Measurements from ENCODE around the gene RERG.
"Not testable (repeated sequence)": the region's sequence is repeated elsewhere in the genome, so short reads cannot be mapped to it uniquely, and the experiment has no call there.

Gene RERG

DNA sequence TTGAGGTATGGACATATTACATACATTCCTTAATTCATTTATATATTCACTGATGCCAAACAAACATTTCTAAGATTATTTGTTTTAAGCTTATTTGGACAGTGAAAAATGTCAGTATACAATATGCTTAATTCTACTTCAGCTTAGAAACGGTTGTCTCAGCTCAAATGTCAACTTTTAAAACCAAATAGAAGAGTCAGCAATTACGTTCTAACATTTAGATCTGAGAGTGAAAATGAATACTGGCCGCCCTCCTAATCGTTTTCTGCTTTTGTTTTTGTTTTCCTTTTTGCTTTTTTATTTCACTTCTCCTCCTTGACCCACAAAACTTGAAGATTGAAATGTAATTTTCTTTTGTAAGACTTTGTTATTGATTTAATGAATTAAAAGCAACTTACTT lies 19.7 kb upstream of the RERG start:
- no peaks in the 10 kb centered on the region for H3K9me3 ChIP-seq (ENCODE audit: control insufficient read depth in 1 of 2, low read length in 2 of 2)
- no peak overlapping the region for H3K4me3 ChIP-seq (ENCODE audit: low read depth in 1 of 2, low read length in 2 of 2)
- H3K27ac ChIP-seq (ENCODE audit: low read depth, low read length), result no peak overlapping the region
- H3K9ac ChIP-seq (ENCODE audit: low read depth in 1 of 2, low read length in 2 of 2), result no peak overlapping the region
- H3K27me3 ChIP-seq (ENCODE audit: control insufficient read depth in 1 of 2, insufficient read depth in 2 of 2, low read length in 2 of 2), result peaks cover 0 to 8% of the 10 kb centered on the region in 2 donors
- no peaks in the 10 kb centered on the region for H3K36me3 ChIP-seq (ENCODE audit: control insufficient read depth in 1 of 2, insufficient read depth in 2 of 2, low read length in 2 of 2)
- H3K4me1 ChIP-seq (ENCODE audit: control insufficient read depth in 1 of 2, insufficient read depth in 2 of 2, low read length in 2 of 2), result no peaks in the 10 kb centered on the region

DNA sequence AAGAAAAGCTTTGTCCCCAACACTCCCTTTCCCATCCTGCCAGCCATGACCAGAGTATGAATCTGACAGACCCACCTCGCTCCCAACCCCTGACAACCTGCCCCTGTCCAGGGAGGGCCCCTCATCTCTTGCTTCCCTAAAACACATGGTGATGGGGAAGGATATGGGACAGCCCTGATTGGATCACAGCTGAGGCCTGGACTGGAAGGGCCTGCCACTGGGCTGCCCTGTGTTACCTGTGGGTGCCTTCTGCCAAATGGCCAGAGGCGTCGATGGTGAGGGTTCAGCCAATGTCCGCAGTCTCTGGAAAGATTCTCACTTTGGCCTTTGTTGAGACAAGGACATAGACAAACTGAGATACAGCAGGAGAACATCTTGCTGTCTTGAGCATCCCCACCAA lies 13.3 kb upstream of the RERG start:
- H3K9me3 ChIP-seq (ENCODE audit: control insufficient read depth in 1 of 2, low read length in 2 of 2), result no peaks in the 10 kb centered on the region
- no peak overlapping the region for H3K9ac ChIP-seq (ENCODE audit: low read depth in 1 of 2, low read length in 2 of 2)
- H3K4me1 ChIP-seq (ENCODE audit: control insufficient read depth in 1 of 2, insufficient read depth in 2 of 2, low read length in 2 of 2), result no peaks in the 10 kb centered on the region
- no peaks in the 10 kb centered on the region for H3K36me3 ChIP-seq (ENCODE audit: control insufficient read depth in 1 of 2, insufficient read depth in 2 of 2, low read length in 2 of 2)
- H3K27me3 ChIP-seq (ENCODE audit: control insufficient read depth in 1 of 2, insufficient read depth in 2 of 2, low read length in 2 of 2), result peaks cover 0 to under 1% of the 10 kb centered on the region in 2 donors
- no peak overlapping the region for H3K27ac ChIP-seq (ENCODE audit: low read depth, low read length)
- no peak overlapping the region for H3K4me3 ChIP-seq (ENCODE audit: low read depth in 1 of 2, low read length in 2 of 2)

DNA sequence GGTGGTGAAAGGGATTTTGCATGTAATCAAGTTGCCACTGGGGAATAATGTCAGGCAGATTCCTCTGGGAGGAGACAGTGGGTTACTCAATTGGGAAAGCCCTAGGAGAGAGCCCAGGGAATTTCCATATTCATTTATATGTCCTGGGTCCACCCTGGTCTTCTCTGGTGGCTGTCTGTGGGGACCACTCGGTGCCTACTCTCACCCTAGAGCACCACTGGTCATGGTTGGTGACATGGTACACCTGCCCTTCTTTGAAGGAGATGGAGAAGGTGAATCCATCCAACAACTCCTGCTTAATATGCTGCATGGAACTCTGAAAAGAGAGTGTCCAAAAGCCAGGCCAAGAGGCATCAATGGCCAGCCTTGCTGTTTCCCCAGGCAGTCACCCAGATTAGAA lies 12.8 kb upstream of the RERG start:
- no peak overlapping the region for H3K4me3 ChIP-seq (ENCODE audit: low read depth in 1 of 2, low read length in 2 of 2)
- no peaks in the 10 kb centered on the region for H3K36me3 ChIP-seq (ENCODE audit: control insufficient read depth in 1 of 2, insufficient read depth in 2 of 2, low read length in 2 of 2)
- H3K9me3 ChIP-seq (ENCODE audit: control insufficient read depth in 1 of 2, low read length in 2 of 2), result no peaks in the 10 kb centered on the region
- no peak overlapping the region for H3K9ac ChIP-seq (ENCODE audit: low read depth in 1 of 2, low read length in 2 of 2)
- no peaks in the 10 kb centered on the region for H3K4me1 ChIP-seq (ENCODE audit: control insufficient read depth in 1 of 2, insufficient read depth in 2 of 2, low read length in 2 of 2)
- H3K27me3 ChIP-seq (ENCODE audit: control insufficient read depth in 1 of 2, insufficient read depth in 2 of 2, low read length in 2 of 2), result peaks cover 0 to 3% of the 10 kb centered on the region in 2 donors
- H3K27ac ChIP-seq (ENCODE audit: low read depth, low read length), result no peak overlapping the region

DNA sequence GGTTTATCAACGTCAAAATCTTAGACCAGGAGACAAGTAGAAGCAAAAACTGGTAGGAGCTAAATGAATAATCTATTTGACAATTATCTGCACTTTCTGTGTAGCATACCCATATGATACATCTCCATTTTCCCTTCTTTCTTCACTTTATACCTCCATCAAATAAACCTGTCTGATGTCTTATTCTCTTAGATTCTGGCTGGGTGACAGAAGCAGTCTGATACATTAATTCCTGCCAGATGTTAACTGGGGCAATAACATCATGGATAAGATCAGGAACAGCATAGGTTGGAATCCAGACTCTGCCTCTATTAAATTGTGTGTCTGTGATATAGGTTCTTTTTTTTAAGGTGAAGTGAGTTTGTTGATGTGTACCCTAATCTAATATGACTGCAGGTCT lies 11.7 kb upstream of the RERG start:
- H3K27me3 ChIP-seq (ENCODE audit: control insufficient read depth in 1 of 2, insufficient read depth in 2 of 2, low read length in 2 of 2), result peaks cover 0 to 3% of the 10 kb centered on the region in 2 donors
- no peaks in the 10 kb centered on the region for H3K36me3 ChIP-seq (ENCODE audit: control insufficient read depth in 1 of 2, insufficient read depth in 2 of 2, low read length in 2 of 2)
- H3K4me1 ChIP-seq (ENCODE audit: control insufficient read depth in 1 of 2, insufficient read depth in 2 of 2, low read length in 2 of 2), result no peaks in the 10 kb centered on the region
- no peaks in the 10 kb centered on the region for H3K9me3 ChIP-seq (ENCODE audit: control insufficient read depth in 1 of 2, low read length in 2 of 2)
- H3K9ac ChIP-seq (ENCODE audit: low read depth in 1 of 2, low read length in 2 of 2), result no peak overlapping the region
- no peak overlapping the region for H3K4me3 ChIP-seq (ENCODE audit: low read depth in 1 of 2, low read length in 2 of 2)
- H3K27ac ChIP-seq (ENCODE audit: low read depth, low read length), result no peak overlapping the region

DNA sequence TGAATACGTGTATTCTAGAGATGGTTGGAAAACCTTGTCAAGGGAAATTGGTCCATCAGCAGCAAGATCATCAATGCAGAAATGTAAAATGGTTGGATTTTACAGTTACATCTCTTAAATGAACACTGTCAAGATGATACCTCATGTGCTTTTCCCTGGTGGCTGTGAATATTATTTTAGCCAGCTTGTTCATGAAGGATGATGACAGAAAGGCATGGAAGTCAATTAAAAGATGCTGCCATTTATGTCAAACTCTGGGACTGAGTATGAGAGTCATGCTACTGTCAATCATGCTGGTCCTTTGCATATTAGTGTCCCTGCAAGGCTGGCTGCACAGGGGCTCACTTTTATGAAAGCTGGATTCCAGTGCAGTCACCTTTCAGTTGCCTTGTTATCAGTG lies 10.3 kb upstream of the RERG start:
- H3K36me3 ChIP-seq (ENCODE audit: control insufficient read depth in 1 of 2, insufficient read depth in 2 of 2, low read length in 2 of 2), result no peaks in the 10 kb centered on the region
- no peak overlapping the region for H3K4me3 ChIP-seq (ENCODE audit: low read depth in 1 of 2, low read length in 2 of 2)
- H3K27ac ChIP-seq (ENCODE audit: low read depth, low read length), result no peak overlapping the region

DNA sequence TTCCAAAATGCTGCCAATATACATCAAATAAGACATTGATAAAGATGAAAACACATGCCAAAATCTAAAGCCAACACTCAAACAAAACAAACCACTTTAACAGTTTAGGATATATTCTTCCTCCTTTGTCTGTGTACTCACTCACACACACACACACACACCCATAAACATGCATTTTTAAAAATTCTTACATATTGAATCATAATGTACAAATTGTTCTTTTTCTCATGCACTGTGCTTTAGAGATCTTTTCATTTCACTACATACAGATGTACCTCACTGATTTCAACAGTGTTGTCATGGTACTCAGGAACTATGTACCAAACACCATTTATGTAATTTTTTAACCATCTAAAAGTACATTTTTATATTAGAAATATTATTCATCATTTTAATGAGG lies 9.5 kb upstream of the RERG start:
- Histone ChIP-seq H3K4me3 (ENCODE audit: low read depth in 1 of 2, low read length in 2 of 2) (no peak overlapping the region), H3K27me3 (ENCODE audit: control insufficient read depth in 1 of 2, insufficient read depth in 2 of 2, low read length in 2 of 2) (peaks cover 0 to 3% of the 10 kb centered on the region in 2 donors), H3K27ac (ENCODE audit: low read depth, low read length) (no peak overlapping the region), H3K4me1 (ENCODE audit: control insufficient read depth in 1 of 2, insufficient read depth in 2 of 2, low read length in 2 of 2) (no peaks in the 10 kb centered on the region), H3K9ac (ENCODE audit: low read depth in 1 of 2, low read length in 2 of 2) (no peak overlapping the region), H3K9me3 (ENCODE audit: control insufficient read depth in 1 of 2, low read length in 2 of 2) (no peaks in the 10 kb centered on the region), H3K36me3 (ENCODE audit: control insufficient read depth in 1 of 2, insufficient read depth in 2 of 2, low read length in 2 of 2) (no peaks in the 10 kb centered on the region)

More for the DNA sequence above, 10.3 kb upstream of the RERG start:
- no peaks in the 10 kb centered on the region for H3K4me1 ChIP-seq (ENCODE audit: control insufficient read depth in 1 of 2, insufficient read depth in 2 of 2, low read length in 2 of 2)
- no peaks in the 10 kb centered on the region for H3K9me3 ChIP-seq (ENCODE audit: control insufficient read depth in 1 of 2, low read length in 2 of 2)
- no peak overlapping the region for H3K9ac ChIP-seq (ENCODE audit: low read depth in 1 of 2, low read length in 2 of 2)
- H3K27me3 ChIP-seq (ENCODE audit: control insufficient read depth in 1 of 2, insufficient read depth in 2 of 2, low read length in 2 of 2), result peaks cover 0 to 3% of the 10 kb centered on the region in 2 donors

DNA sequence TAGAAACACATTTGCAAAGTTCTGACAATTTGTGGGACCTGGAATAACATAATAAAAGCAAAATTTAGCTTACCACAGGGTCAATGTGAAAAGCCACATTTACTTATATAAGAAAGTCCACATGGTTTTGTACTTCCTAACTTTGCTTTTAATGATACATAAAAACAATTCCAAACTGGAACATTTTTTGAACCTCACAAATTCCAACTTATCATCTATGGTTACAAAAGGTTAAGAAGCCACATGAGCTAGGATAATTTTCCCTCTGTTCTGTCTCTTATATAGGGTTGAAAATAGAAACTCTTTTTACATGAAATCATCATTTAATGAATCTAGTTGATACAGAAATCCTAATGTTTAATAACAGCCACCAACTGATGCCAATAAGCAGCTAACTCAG lies 8.9 kb upstream of the RERG start:
- no peaks in the 10 kb centered on the region for H3K36me3 ChIP-seq (ENCODE audit: control insufficient read depth in 1 of 2, insufficient read depth in 2 of 2, low read length in 2 of 2)
- no peak overlapping the region for H3K9ac ChIP-seq (ENCODE audit: low read depth in 1 of 2, low read length in 2 of 2)
- no peak overlapping the region for H3K4me3 ChIP-seq (ENCODE audit: low read depth in 1 of 2, low read length in 2 of 2)
- H3K9me3 ChIP-seq (ENCODE audit: control insufficient read depth in 1 of 2, low read length in 2 of 2), result no peaks in the 10 kb centered on the region
- H3K27me3 ChIP-seq (ENCODE audit: control insufficient read depth in 1 of 2, insufficient read depth in 2 of 2, low read length in 2 of 2), result peaks cover 0 to 3% of the 10 kb centered on the region in 2 donors
- H3K27ac ChIP-seq (ENCODE audit: low read depth, low read length), result no peak overlapping the region
- no peaks in the 10 kb centered on the region for H3K4me1 ChIP-seq (ENCODE audit: control insufficient read depth in 1 of 2, insufficient read depth in 2 of 2, low read length in 2 of 2)

DNA sequence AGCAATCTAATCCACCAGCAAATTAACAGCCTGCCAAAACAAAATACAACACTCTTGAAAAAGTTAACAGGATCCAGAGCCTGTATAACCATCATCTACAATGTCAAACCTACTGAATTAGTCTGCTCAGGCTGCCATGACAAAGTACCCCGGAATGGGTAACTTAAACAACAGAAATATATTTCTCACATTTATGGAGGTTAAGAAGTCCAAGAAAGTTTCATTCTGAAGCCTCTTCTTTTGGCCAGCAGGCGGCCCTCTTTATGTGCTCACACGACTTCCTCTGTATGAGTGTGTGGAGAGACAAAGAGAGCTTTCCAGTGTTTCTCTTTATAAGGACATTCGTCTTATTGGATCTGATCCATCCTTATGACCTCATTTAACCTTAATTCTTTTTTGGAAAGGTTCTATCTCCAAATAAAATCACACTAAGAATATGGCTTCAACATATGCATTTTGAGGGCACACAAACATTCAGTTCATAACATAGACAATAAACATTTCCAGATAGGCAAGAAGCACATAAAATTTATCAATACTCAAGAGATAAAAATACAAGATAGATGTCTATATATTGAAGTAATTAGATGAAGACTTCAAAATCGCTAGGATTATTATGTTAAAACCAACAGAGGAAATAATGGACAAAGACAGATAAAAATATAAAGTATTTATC lies 5.9 kb upstream of the RERG start:
- Histone ChIP-seq H3K9me3 (ENCODE audit: control insufficient read depth in 1 of 2, low read length in 2 of 2) (no peaks in the 10 kb centered on the region), H3K9ac (ENCODE audit: low read depth in 1 of 2, low read length in 2 of 2) (no peak overlapping the region), H3K4me1 (ENCODE audit: control insufficient read depth in 1 of 2, insufficient read depth in 2 of 2, low read length in 2 of 2) (no peaks in the 10 kb centered on the region), H3K27me3 (ENCODE audit: control insufficient read depth in 1 of 2, insufficient read depth in 2 of 2, low read length in 2 of 2) (peaks cover 4 to 8% of the 10 kb centered on the region in 2 donors), H3K36me3 (ENCODE audit: control insufficient read depth in 1 of 2, insufficient read depth in 2 of 2, low read length in 2 of 2) (no peaks in the 10 kb centered on the region), H3K4me3 (ENCODE audit: low read depth in 1 of 2, low read length in 2 of 2) (no peak overlapping the region), H3K27ac (ENCODE audit: low read depth, low read length) (no peak overlapping the region)

DNA sequence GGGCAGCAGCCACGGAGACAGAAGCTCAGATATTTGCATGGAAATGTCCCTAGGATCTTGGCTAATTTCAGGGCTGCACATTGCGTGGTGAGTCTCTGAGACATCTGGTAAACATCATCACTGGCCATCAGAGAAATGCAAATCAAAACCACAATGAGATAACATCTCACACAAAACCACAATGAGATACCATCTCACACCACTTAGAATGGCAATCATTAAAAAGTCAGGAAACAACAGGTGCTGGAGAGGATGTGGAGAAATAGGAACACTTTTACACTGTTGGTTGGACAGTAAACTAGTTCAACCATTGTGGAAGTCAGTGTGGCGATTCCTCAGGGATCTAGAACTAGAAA lies 4.6 kb upstream of the RERG start:
- H3K27ac ChIP-seq (ENCODE audit: low read depth, low read length); H3K36me3 ChIP-seq (ENCODE audit: control insufficient read depth in 1 of 2, insufficient read depth in 2 of 2, low read length in 2 of 2); H3K9me3 ChIP-seq (ENCODE audit: control insufficient read depth in 1 of 2, low read length in 2 of 2); H3K4me3 ChIP-seq (ENCODE audit: low read depth in 1 of 2, low read length in 2 of 2); H3K4me1 ChIP-seq (ENCODE audit: control insufficient read depth in 1 of 2, insufficient read depth in 2 of 2, low read length in 2 of 2); H3K9ac ChIP-seq (ENCODE audit: low read depth in 1 of 2, low read length in 2 of 2): not testable (repeated sequence)
- H3K27me3 ChIP-seq (ENCODE audit: control insufficient read depth in 1 of 2, insufficient read depth in 2 of 2, low read length in 2 of 2), result peaks cover 4 to 12% of the 10 kb centered on the region in 2 donors

DNA sequence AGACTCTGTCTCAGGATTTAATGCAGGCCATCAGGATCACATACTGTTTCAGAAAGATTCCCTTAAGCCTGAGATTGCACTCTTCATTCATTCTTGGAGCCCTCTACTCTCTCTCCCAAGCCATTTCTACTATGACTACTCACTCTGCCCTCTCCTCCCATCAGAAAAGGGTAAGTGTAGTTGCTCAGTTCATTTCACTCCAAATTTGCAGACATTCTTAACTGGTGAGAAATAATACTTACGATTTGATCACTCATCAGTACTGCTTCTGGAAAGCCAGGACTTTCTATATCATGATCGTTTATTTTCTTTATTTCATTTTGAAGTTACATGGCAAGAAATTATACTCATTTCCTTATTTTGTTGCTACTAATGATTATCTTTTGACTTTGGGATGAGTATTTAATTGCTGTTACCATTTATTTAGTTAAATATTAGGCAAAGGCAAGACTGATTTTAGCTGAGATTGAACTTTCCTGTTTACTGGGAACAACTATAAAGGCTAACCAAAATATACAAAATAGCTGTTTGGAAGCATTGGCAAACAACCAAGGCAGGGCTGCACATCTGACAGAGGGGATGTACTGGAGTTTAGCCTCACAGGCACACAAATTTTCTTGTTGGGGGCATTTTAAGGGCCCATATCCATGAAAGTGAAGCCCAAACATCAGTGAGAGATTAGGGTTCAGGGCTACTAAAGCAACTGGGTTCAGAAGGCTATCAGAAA lies 4.1 kb upstream of the RERG start:
- Histone ChIP-seq H3K27me3 (ENCODE audit: control insufficient read depth in 1 of 2, insufficient read depth in 2 of 2, low read length in 2 of 2) (peaks cover 4 to 14% of the 10 kb centered on the region in 2 donors), H3K9ac (ENCODE audit: low read depth in 1 of 2, low read length in 2 of 2) (no peak overlapping the region), H3K27ac (ENCODE audit: low read depth, low read length) (no peak overlapping the region), H3K9me3 (ENCODE audit: control insufficient read depth in 1 of 2, low read length in 2 of 2) (no peaks in the 10 kb centered on the region), H3K36me3 (ENCODE audit: control insufficient read depth in 1 of 2, insufficient read depth in 2 of 2, low read length in 2 of 2) (no peaks in the 10 kb centered on the region), H3K4me3 (ENCODE audit: low read depth in 1 of 2, low read length in 2 of 2) (no peak overlapping the region), H3K4me1 (ENCODE audit: control insufficient read depth in 1 of 2, insufficient read depth in 2 of 2, low read length in 2 of 2) (peaks cover 6 to 11% of the 10 kb centered on the region in 2 donors)
